Epithelial cell of proximal tubule (primary cell): Measurements from ENCODE around the gene CALCOCO1. TPM values are rescaled to one million over a fixed set of nuclear protein-coding genes. Genes with fewer than 3 reads are reported as not detected.

Experiments used
- total RNA-seq: library from RNA; depleted of rRNA; stranded (reverse); fragments of >200 nt; gene quantifications from 2 replicates; pipeline ENCODE4 v1.2.3, GENCODE V29; 2015

The CALCOCO1 gene
- total RNA-seq, 1 donor from 2014 or later: 41.2 TPM

Other genes with a start within 250 kb of the CALCOCO1 start
- gene MAP3K12, start 228.0 kb downstream of the CALCOCO1 start, total RNA-seq: 5.8 and 16.7 TPM in 2 replicates
- 51.9 and 78.2 TPM in 2 replicates for gene TARBP2, start 226.2 kb downstream of the CALCOCO1 start, total RNA-seq
- gene NPFF, start 220.0 kb downstream of the CALCOCO1 start, total RNA-seq: not detected in 2 replicates
- gene ATF7, start 101.1 kb downstream of the CALCOCO1 start, total RNA-seq: 8.8 and 9.2 TPM in 2 replicates
- 311 and 313 TPM in 2 replicates for gene ATP5MC2, start 51.4 kb downstream of the CALCOCO1 start, total RNA-seq
- gene CISTR, start 24.5 kb upstream of the CALCOCO1 start, total RNA-seq: not detected in 2 replicates
- gene HOXC13, start 211.4 kb upstream of the CALCOCO1 start, total RNA-seq: not detected in 2 replicates
- gene HOXC12, start 227.5 kb upstream of the CALCOCO1 start, total RNA-seq: not detected in 2 replicates
- gene HOXC11, start 245.7 kb upstream of the CALCOCO1 start, total RNA-seq: 0.51 and 1.0 TPM in 2 replicates
- gene HOTAIR, start 247.5 kb upstream of the CALCOCO1 start, total RNA-seq: 0.14 TPM in 1 of 2 replicates, not detected in the other